Peyer's patch (tissue), 4 donors: ENCODE data around the gene CERS6.

Source experiments
- CTCF ChIP-seq, 6 experiments: fragments of 450-650 bp in 4 of 6; fragments of 200-600 bp in 2 of 6; sonication (generic) in 1 of 6; IDR thresholded peaks; one replicate each; pipeline ENCODE4 v1.5.1; 2017 to 2019; ENCODE audit warnings: antibody characterized with exemption in 6 of 6, mild to moderate bottlenecking in 3 of 6, moderate library complexity in 1 of 6
- POLR2A ChIP-seq, 2 donors: fragments of 450-650 bp; IDR thresholded peaks; one replicate each; pipeline ENCODE4 v1.5.1; 2017; ENCODE audit warnings: antibody characterized with exemption in 2 of 2, mild to moderate bottlenecking in 2 of 2, moderate library complexity in 2 of 2

- TF ChIP-seq CTCF (IDR thresholded peaks at IDR 0.05) (no peak), POLR2A (IDR thresholded peaks at IDR 0.05) (no peak)
Observed at GRCh38 chr2:168662651-168663208, 206.7 kb downstream of the CERS6 start.
